Anterior cingulate cortex (tissue), 58 donors: Measurements from ENCODE around the gene TNS1.

Experiments used
- DNase-seq, 58 donors: peaks; one replicate each; lab custom pipeline; 2025; lab: John Stamatoyannopoulos, UW

TNS1 gene

GRCh38 chr2:217842017-217842416 is 160.8 kb downstream of the TNS1 start:
- no peak for DNase-seq

- no peak for DNase-seq
Measured at GRCh38 chr2:217840522-217840921, 162.3 kb downstream of the TNS1 start.

GRCh38 chr2:217839750-217840107 is 163.1 kb downstream of the TNS1 start:
- DNase-seq: no peak

- DNase-seq: no peak
Measured at GRCh38 chr2:217839073-217839749, 163.6 kb downstream of the TNS1 start.

- peak in 55 of 58 donors; percentile 15 to 94 (median 71) for DNase-seq
Measured at GRCh38 chr2:217838409-217838831, 164.4 kb downstream of the TNS1 start.

- no peak for DNase-seq
Measured at GRCh38 chr2:217837530-217837929, 165.3 kb downstream of the TNS1 start.

- DNase-seq: peak in 50 of 58 donors; percentile 24 to 88 (median 59)
Measured at GRCh38 chr2:217836901-217837491, 165.8 kb downstream of the TNS1 start.

- DNase-seq: peak in 1 of 58 donors; percentile 37
Measured at GRCh38 chr2:217835931-217836891, 166.6 kb downstream of the TNS1 start.

GRCh38 chr2:217834744-217835513 is 167.9 kb downstream of the TNS1 start:
- DNase-seq: no peak

- peak in 2 of 58 donors; percentile 14 to 23 for DNase-seq
Measured at GRCh38 chr2:217834057-217834620, 168.7 kb downstream of the TNS1 start.

GRCh38 chr2:217833439-217833838 is 169.4 kb downstream of the TNS1 start:
- no peak for DNase-seq

GRCh38 chr2:217832987-217833386 is 169.8 kb downstream of the TNS1 start:
- no peak for DNase-seq

- DNase-seq: no peak
Measured at GRCh38 chr2:217832115-217832514, 170.7 kb downstream of the TNS1 start.

GRCh38 chr2:217831306-217831705 is 171.5 kb downstream of the TNS1 start:
- no peak for DNase-seq

GRCh38 chr2:217830807-217831206 is 172.0 kb downstream of the TNS1 start:
- DNase-seq: no peak

GRCh38 chr2:217830061-217830460 is 172.7 kb downstream of the TNS1 start:
- DNase-seq: no peak

- DNase-seq: no peak
Measured at GRCh38 chr2:217829420-217829819, 173.4 kb downstream of the TNS1 start.

GRCh38 chr2:217828336-217828735 is 174.5 kb downstream of the TNS1 start:
- DNase-seq: no peak

- DNase-seq: no peak
Measured at GRCh38 chr2:217827430-217828201, 175.2 kb downstream of the TNS1 start.
